Transverse colon (tissue), 4 donors: ENCODE data around the gene VSIG10L2.

Experiments
- CTCF ChIP-seq, 5 experiments: fragments of 200-600 bp in 3 of 5; fragments of 450-650 bp in 2 of 5; sonication (generic) in 3 of 5; IDR thresholded peaks; 1 replicate in 2 of 5; 2 replicates in 3 of 5; pipeline ENCODE4 v1.5.1; 2016 to 2017; ENCODE audit warnings: antibody characterized with exemption in 5 of 5, inconsistent platforms in 3 of 5, mild to moderate bottlenecking in 2 of 5, moderate library complexity in 1 of 5
- EP300 ChIP-seq: sonication (generic); formaldehyde crosslinking; IDR thresholded peaks from one replicate; pipeline ENCODE4 v1.6.1; 2017; ENCODE audit warnings: antibody characterized with exemption, low read depth
- POLR2A ChIP-seq: fragments of 450-650 bp; IDR thresholded peaks from one replicate; pipeline ENCODE4 v1.6.1; 2016; ENCODE audit warnings: antibody characterized with exemption, mild to moderate bottlenecking, moderate library complexity
- POLR2AphosphoS5 ChIP-seq, 3 donors: sonication (generic); formaldehyde crosslinking; IDR thresholded peaks; one replicate each; pipeline ENCODE4 v1.6.1; 2016; ENCODE audit warnings: antibody characterized with exemption in 3 of 3

- TF ChIP-seq EP300 (no peak), CTCF (IDR thresholded peaks at IDR 0.05) (no peak), POLR2A (no peak), POLR2AphosphoS5 (IDR thresholded peaks at IDR 0.05) (no peak)
Observed at GRCh38 chr11:125975634-125976033, 29.8 kb downstream of the VSIG10L2 start.
